AG04449 (cell line): ENCODE results near the gene DISC1.
"Not testable (repeated sequence)": the region's sequence is repeated elsewhere in the genome, so short reads cannot be mapped to it uniquely, and the experiment has no call there.

Experiments
- CTCF ChIA-PET: fragments of 350-600 bp; formaldehyde crosslinking; extraction: SDS; loops from one replicate; lab custom pipeline; 2021; ENCODE audit warnings: antibody characterized with exemption; lab: Yijun Ruan, JAX
- POLR2A ChIA-PET: fragments of 400-600, 350-600 bp; formaldehyde crosslinking; extraction: SDS; loops from one replicate; lab custom pipeline; 2020; ENCODE audit warnings: antibody characterized with exemption, inconsistent platforms; lab: Yijun Ruan, JAX
- DNase-seq: peaks from one replicate; pipeline ENCODE4 v3.0.0-alpha.2; 2010; ENCODE audit warnings: low read depth, low spot score
- H3K4me3 ChIP-seq: 2 replicates; pipeline ENCODE4 v1.5.1; 2011; ENCODE audit warnings: low read depth, mild to moderate bottlenecking, control low read depth, low read length
- CTCF ChIP-seq: IDR thresholded peaks from one replicate; pipeline ENCODE4 v1.5.1; 2011; ENCODE audit warnings: mild to moderate bottlenecking, moderate library complexity, low read length, control low read depth, inconsistent platforms; ENCODE audit not compliant: insufficient read depth; ENCODE audit errors: missing control alignments

The DISC1 gene

GRCh38 chr1:231962636-231963035, 336.0 kb downstream of the DISC1 start:
- ChIA-PET POLR2A (no interaction called here), CTCF (no interaction called here)
- no peak for TF ChIP-seq CTCF
- DNase-seq: no peak
- no peak overlapping the region for H3K4me3 ChIP-seq

- no peak overlapping the region for H3K4me3 ChIP-seq
Measured at GRCh38 chr1:231964241-231964640, 337.7 kb downstream of the DISC1 start.

GRCh38 chr1:231964961-231965360, 338.4 kb downstream of the DISC1 start:
- no peak for TF ChIP-seq CTCF
- POLR2A ChIA-PET: no interaction called here
- no peak overlapping the region for H3K4me3 ChIP-seq
- CTCF ChIA-PET: no interaction called here
- no peak for DNase-seq

More at GRCh38 chr1:231964241-231964640, 337.7 kb downstream of the DISC1 start:
- ChIA-PET POLR2A (no interaction called here), CTCF (no interaction called here)
- no peak for TF ChIP-seq CTCF
- no peak for DNase-seq

- TF ChIP-seq CTCF: no peak
Measured at GRCh38 chr1:231965615-231966014, 339.0 kb downstream of the DISC1 start.

GRCh38 chr1:231966983-231967382, 340.4 kb downstream of the DISC1 start:
- ChIA-PET POLR2A (no interaction called here), CTCF (no interaction called here)
- no peak overlapping the region for H3K4me3 ChIP-seq
- no peak for TF ChIP-seq CTCF
- no peak for DNase-seq

More at GRCh38 chr1:231965615-231966014, 339.0 kb downstream of the DISC1 start:
- ChIA-PET CTCF (no interaction called here), POLR2A (no interaction called here)
- no peak for DNase-seq
- no peak overlapping the region for H3K4me3 ChIP-seq

GRCh38 chr1:231969076-231969475, 342.5 kb downstream of the DISC1 start:
- CTCF ChIA-PET: no interaction called here
- TF ChIP-seq CTCF: no peak
- no peak overlapping the region for H3K4me3 ChIP-seq
- POLR2A ChIA-PET: no interaction called here
- no peak for DNase-seq

- CTCF ChIA-PET: not testable (repeated sequence)
Measured at GRCh38 chr1:231969761-231970160, 343.2 kb downstream of the DISC1 start.

More at GRCh38 chr1:231969761-231970160, 343.2 kb downstream of the DISC1 start:
- POLR2A ChIA-PET, H3K4me3 ChIP-seq, DNase-seq: not testable (repeated sequence)
